Stromal cell of bone marrow (primary cell): ENCODE measurements around the gene SNX18.
"Not testable (repeated sequence)": the region's sequence is repeated elsewhere in the genome, so short reads cannot be mapped to it uniquely, and the experiment has no call there.

Experiments used
- DNase-seq: peaks from one replicate; pipeline ENCODE4 v3.0.0-alpha.2; 2012; ENCODE audit warnings: low read depth

Gene SNX18

DNA sequence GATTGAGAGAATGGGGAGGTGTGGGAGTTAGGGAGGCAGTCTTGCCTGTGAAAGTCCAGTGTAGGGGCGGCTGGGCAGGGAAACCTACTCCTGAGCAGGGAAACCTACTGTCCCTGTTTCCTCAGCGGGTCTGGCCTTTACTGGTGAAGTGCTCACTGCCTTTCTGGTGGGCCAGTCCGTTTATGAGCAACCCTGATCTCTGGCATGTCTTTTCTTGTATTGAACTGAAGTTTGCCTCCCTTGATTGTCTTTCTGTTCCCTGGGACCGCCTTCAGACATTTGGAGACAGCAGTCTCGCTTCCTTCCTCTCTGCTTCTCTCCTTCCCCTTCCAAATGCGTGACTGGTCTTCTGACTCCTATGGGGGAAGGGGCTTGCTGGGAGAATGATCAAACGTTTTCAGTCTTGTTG, 2.9 kb downstream of the SNX18 start:
- DNase-seq: no peak

DNA sequence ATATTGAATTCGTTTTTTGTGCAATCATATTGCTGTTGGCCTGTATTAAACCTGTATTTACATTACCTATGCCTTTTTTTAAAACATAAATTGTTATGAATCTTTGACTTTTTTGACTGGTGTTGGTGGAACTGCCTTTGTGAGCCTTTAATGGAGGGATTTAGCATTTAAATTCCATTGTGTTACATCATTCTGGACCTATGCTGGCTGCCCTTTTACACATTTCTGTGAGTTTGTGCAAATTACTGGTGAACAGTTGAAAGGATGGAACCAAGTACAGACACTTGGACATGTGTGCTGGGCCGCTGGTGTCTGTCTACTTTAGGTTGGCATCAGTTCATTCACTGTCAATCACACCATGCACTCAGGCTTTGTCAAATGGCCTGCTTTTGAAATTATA, 3.4 kb downstream of the SNX18 start:
- DNase-seq: no peak

- DNase-seq: no peak
Observed at GRCh38 chr5:54521856-54522479, 4.4 kb downstream of the SNX18 start.

DNA sequence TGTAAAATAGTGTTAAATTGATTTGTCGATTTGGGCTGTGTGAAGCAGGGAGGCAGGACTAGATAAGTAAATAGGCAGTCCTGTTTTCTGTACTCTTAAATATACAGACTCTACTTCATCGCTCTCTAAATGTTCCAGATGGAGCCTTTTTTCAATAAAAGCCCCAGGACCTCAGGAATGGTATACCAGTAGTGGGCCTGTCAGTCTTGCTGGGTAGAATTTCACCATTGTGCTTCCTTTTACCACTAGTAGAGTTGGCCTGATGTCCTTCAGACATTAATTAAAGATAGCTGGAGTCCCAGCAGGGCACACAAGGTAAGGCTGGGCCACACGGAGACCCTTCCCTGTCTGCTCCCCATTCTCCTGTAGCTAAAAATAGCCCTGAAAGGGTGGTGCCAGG, 6.0 kb downstream of the SNX18 start:
- DNase-seq: no peak

- DNase-seq: no peak
Observed at GRCh38 chr5:54524082-54524481, 6.5 kb downstream of the SNX18 start.

DNA sequence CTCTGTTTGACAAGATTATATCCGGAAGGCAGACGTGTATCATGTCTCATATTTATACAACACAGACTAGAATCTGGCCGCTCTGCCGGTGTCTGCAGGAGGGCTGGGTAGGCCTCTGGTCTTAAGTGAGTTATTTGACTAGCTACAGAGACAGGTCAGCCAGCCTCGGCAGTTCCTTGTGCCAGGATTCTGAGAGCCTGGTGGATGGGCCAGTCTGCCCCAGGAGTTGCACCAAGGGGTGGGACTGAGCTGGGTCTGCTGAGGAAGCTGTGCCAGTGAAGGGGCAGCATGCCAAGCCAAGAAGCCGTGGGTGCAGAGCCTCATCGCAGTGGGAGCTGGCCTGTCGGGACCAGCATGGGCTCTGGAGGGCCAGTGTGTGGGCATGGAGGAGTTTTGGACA, 7.1 kb downstream of the SNX18 start:
- no peak for DNase-seq

DNA sequence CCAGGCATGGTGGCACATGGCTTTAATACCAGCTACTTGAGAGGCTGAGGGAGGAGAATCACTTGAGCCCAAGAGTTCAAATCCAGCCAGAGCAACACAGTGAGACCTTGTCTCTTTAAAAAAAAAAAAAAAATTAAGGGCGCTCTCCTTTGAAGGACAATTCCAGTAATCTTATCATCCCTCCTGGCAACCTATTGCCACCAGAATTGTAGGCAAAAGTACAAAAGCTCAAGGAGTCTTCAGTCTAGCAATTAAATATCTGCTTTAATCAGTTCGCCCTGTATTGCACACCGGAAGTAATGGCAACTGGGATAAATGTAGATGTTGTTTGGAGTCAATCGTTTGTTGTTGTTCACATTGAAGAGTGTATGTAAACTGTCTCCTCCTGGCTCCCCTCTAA, 7.7 kb downstream of the SNX18 start:
- no peak for DNase-seq

- DNase-seq: no peak
Observed at GRCh38 chr5:54525692-54526091, 8.1 kb downstream of the SNX18 start.

GRCh38 chr5:54526604-54527288, 9.2 kb downstream of the SNX18 start:
- no peak for DNase-seq

GRCh38 chr5:54528633-54529209, 11.2 kb downstream of the SNX18 start:
- no peak for DNase-seq

DNA sequence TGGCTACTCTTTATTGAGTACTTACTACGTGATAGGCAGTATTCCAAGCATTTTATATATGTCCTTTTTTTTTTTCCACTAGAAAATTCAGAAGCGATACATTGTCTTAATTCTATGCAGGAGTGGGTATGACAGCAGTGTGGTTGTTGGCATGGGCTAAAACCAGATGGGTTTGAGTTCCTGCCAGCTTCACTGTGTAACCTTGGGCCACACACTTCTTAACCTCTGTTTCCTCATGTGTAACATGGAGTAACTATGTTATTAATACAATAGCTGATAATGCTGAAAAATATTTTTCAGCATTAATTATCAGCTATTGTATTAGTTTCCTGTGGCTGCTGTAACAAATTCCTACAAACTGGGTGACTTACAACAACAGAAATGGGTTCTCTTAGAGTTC, 12.0 kb downstream of the SNX18 start:
- no peak for DNase-seq

DNA sequence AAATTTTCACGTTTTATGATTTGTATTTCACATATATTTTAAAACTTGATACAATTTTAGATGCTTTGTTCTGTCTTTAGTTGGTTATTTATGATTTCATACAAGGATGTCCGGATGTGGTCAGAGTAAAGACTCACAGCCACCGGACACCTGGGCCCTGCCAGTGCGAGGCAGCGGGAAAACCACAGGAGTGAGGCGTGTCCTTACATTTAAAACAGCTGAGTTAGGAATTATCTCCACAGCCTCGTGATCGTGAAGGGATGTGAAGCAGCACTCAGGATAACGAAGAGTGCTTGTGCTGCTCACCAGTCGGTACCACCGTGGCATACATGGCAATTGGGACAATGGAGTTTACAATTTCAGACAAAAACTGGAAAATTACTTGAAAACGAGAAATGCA, 14.0 kb downstream of the SNX18 start:
- DNase-seq: no peak

- no peak for DNase-seq
Observed at GRCh38 chr5:54533541-54534190, 16.1 kb downstream of the SNX18 start.

GRCh38 chr5:54534191-54535004, 16.8 kb downstream of the SNX18 start:
- DNase-seq: no peak

- no peak for DNase-seq
Observed at GRCh38 chr5:54535149-54535844, 17.7 kb downstream of the SNX18 start.

DNA sequence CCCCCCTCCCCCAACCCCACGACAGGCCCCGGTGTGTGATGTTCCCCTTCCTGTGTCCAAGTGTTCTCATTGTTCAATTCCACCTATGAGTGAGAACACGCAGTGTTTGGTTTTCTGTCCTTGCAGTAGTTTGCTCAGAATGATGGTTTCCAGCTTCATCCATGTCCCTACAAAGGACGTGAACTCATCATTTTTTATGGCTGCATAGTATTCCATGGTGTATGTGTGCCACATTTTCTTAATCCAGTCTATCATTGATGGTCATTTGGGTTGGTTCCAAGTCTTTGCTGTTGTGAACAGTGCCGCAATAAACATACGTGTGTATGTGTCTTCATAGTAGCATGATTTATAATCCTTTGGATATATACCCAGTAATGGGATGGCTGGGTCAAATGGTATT, 18.8 kb downstream of the SNX18 start:
- DNase-seq: not testable (repeated sequence)

DNA sequence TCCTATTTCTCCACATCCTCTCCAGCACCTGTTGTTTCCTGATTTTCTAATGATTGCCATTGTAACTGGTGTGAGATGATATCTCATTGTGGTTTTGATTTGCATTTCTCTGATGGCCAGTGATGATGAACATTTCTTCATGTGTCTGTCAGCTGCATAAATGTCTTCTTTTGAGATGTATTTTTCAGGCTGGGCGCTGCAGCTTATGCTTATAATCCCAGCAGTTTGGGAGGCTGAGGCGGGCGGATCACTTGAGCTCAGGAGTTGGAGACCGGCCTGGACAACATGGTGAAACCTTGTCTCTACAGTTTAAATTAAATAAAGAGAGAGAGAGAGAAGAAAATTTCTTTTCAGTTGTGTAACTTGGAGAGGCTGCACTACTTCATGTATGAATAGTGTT, 19.3 kb downstream of the SNX18 start:
- DNase-seq: not testable (repeated sequence)

DNA sequence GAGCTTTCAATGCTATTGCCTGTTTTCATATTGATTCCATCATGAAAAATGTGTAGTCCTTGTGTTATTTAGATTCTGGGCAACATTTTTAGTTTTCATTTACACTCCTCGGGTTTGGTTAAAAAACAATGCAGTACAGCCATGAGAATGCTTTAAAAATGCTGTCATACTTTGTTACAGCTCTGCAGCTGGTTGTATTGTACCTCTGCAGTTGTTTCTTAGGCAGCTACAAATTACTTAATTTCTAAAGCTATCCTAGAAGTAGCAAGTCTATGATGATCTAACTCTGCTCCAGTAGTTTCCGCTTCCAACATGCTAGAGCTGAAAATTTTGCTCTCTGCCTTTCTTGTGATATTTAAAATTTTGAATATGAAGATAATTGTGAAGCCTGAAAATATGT, 20.2 kb downstream of the SNX18 start:
- no peak for DNase-seq

GRCh38 chr5:54538156-54538555, 20.6 kb downstream of the SNX18 start:
- no peak for DNase-seq

DNA sequence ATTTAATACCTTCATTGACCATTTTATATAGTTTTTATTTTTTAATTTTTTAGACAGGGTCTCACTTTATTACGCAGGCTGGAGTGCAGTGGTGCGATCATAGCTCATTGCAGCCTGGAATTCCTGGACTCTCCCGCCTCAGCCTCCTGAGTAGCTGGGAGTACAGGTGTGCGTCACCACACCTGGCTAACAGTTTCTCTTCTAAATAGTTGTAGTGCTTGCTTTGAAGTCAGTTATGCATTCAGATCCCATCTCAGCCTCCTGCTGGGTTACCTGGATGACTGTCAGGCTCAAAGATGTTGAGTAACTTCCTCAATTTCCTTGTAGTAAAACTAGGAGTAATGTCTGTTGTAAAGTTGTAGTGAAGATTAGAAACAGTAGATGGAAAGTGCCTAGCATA, 21.4 kb downstream of the SNX18 start:
- no peak for DNase-seq

GRCh38 chr5:54540286-54540685, 22.7 kb downstream of the SNX18 start:
- DNase-seq: no peak
